DMS153 treated with DMSO at 0.1 percent for 48 hours (cell line): ENCODE results near the gene CRHR2.

Experiments used
- DNase-seq: peaks from one replicate; lab custom pipeline; 2025; ENCODE audit not compliant: unreplicated experiment; lab: John Stamatoyannopoulos, UW

CRHR2 gene

DNA sequence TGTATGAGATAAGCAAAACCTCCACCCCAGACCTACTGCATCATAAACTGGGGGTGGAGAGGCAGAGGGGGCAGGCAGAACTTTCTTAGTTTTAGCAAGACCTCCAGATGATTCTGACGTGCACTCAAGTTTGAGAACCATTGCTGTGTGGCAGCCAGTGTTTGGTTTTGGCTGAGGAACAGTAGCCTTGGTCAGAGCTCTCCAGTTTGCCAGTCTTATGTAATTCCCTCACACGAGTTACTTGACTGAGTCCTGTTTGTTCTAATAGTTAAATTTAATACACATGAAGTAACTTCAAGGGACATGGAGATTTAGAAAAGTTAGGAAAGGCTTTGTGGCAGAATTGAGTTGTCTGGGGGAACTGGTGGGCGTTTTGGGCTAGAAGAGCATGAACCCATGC, 49.0 kb downstream of the CRHR2 start:
- no peak for DNase-seq

DNA sequence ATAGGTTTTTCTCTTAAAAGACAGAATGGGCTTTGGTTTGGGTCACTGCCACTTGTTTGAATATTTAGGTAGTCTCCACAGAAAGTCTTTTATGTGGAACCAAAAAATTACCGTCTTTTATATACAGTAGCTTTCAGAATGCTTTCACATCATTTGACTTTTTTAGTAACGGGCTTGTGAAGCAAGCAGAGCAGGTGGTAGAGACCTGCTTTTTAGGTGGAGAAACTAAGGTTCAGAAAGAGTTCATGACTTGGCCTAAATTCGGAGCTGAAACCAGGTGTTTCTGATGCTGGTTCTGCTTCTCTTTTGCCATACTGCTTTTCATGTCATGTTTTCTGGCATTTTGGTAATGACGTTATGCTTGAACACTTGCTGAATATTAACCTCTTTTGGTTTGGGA, 51.3 kb downstream of the CRHR2 start:
- DNase-seq = no peak

DNA sequence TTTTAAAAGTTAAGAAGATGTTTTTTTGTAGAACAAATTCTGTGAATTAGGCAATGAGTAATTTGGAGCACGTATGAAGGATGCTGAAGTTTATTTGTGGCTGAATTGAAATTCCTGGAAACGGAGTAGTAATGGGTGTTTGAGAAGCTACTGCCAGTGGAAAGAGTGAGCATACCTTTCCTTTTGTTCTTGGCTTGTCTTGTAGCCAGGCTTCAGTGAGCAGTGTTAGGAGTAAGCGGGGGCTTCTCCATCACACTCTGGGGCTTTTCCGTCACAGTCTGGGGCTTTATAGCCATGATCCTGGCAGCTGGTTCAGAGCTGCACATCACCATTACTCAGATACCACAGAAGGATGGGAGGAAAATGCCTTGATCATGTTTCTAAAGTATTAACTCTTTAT, 55.2 kb downstream of the CRHR2 start:
- no peak for DNase-seq

DNA sequence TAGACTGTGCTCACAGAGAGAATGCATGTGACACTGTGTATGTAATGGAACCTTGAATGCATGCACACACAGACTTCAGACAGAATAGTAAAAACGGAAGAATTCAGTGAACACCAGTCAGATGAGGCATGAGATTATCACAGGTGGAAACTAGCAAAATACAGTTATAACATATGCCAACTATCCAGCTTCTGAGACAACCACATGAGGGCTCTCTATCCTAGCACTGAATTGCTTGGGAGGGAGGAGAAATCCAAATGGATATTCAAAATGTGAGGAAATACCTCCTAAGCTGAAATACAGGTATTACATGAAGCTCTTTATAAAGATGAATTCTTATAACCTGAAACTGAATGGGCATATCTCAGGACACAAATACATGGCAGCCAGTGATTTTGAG, 57.0 kb downstream of the CRHR2 start:
- DNase-seq = peak; percentile 8

DNA sequence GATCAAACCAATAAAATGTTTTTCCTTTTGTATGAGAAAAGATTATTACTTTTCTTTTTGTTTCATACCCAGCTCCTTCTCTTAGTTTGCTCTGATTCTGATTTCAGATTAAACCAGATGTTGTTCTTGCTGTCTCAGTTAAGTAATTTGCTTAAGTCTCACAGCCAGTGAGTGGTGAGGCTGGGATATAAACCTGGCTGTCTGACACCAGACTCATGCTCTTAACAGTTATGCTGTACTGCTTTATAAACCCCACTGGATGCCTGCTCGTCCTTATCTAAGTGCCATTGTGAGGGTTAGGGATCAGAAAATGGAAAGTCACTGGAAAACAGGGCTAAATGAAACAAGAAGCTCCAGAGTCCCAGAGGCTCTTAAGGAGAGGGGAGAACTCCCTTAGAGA, 63.3 kb downstream of the CRHR2 start:
- DNase-seq = no peak

DNA sequence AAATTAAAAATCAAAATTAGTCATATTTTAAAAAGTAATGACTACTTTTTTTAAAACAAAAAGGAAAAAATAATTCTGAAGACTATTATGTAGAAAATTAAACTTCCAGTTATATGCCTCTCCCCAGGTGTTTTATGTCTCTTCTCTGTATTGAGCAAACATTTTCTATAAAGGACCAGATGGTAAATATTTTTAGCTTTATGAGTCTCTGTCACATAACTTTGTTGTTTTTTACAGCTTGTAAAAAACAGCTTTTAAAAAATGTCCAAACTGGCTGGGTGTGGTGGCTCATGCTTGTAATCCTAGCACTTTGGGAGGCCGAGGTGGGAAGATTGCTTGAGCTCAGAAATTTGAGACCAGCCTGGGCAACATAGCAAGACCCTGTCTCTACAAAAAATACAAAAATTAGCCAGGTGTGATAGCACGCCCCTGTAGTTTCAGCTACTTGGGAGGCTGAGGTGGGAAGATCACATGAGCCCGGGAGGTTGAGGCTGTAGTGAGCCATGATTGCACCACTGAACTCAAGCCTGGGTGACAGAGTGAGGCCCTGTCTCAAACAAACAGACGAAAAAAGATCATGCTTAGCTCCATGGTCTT, 64.1 kb downstream of the CRHR2 start:
- DNase-seq = no peak

DNA sequence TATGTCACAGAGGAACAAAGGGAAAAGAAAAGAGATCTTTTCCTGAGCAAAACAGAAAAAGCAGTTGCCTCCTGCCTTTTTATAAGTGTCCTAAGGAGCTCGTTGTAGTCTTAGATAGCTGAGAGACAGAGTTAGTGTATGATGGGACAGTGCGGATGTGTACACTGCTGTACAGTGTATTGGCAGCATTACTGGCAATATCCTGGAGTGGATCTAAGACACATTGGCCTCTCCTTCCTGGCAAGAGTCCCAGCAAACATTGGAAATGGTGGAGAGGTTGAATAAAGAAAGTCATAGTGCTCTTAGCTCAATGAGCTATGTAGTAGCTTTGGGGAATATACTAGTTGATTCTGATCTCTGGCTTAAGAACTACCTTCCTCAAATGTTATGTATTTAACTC, 64.9 kb downstream of the CRHR2 start:
- DNase-seq = no peak

DNA sequence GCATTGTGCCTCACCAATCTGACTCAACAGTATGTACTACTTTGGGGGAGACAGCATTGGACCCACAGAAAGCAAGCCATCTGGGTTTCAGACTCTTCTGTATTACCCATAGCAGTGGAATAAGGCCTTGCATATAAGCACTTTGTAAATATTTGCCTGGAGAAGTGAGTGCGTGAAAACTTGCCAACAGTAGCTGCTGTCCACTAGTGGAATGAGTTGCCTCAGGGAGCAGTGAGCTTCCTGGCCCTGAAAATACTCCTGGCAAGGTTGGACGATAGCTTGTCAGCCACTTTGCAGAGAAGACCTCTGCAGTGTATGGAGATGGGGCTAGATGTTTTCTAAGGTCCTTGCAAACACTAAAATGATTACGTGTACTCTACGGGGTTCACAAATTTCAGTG, 65.9 kb downstream of the CRHR2 start:
- DNase-seq = no peak

DNA sequence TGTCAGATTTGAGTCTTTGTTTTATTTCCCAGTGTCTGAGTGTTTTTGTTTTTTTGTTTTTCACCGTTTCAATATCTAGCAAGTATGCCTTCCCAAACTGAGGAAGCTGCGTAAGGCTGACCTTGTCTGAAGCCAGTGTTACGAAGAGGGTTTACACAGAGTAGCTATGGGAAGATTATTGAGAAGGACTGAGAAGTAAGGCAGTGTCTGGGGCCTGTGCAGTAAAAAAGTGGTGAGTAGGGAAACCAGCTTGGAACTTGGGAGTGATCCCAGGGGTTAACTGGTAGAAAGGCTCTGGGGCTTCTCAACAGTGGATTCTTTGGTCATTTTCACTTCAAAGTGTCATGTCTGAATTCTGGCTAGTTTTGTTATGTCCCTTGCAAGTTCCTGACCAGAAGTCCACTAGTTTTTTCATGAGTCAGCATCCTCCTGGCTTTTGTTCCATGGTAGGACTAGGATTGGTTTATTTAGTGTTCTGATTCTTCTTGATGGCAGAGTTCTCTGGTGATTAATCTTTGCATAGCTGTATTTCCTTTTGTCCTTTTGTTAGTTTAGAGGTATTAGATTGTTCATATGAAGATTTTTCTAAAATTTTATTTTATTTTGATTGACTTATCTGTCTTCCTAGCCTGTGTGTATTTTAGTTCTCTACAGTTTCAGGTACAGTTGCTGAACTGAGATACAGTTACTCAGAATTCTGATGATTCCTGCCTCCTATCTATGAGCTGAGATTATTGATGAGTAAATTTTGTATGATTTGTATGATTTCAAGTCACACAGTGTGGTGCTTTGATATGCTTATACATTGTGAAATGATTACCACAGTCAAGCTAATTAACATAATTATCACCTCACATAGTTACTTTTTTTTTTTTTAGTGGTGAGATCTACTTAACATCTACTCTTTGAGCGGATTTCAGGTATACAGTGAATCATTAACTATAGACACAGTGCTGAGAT, 68.6 kb downstream of the CRHR2 start:
- no peak for DNase-seq

DNA sequence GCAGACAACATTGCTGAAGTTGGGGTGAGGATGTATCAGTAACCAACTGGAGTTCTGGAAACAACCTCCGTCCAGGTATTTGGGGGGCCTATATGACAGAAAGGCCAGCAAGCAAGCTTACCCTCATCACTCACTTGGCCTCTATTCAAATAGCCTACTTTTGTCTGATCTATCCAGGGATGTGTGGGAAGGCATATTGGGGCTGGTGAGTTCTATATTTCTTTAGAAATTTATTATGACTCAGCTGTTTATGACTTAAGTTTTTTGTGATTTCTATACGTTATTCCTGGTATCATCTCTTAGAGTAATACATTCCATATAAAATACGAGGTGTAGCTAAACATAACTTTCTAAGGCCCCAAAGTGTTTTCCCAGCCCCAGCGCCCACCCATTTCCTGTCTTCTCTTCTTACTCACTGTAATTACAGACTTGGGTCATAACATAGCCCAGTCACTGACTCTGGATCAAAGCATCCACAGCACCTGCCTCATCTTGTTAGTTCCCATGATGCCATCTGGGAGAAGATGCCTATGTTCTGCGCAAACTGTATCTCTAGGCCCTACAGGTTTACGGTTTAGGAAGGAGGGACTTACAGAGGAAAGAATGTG, 69.5 kb downstream of the CRHR2 start:
- DNase-seq = no peak

DNA sequence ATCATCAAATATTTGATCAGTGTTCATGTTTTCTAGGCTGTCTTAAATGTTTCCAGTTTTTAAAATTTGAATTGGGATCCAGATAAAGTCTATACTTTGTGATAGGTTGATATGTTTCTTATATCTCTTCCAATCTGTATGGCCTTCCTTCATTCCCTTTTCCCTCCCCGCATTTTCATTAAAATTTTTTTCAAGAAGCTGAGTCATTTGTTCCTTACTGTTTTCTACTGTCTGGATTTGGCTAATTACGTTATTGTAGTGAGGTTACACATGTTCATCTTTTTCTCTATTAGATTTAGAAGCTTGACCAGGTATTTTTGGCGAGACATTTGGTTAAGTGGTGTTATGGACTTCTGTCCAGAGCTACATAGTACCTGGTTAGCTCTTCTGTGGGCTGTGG, 76.4 kb downstream of the CRHR2 start:
- DNase-seq = no peak

DNA sequence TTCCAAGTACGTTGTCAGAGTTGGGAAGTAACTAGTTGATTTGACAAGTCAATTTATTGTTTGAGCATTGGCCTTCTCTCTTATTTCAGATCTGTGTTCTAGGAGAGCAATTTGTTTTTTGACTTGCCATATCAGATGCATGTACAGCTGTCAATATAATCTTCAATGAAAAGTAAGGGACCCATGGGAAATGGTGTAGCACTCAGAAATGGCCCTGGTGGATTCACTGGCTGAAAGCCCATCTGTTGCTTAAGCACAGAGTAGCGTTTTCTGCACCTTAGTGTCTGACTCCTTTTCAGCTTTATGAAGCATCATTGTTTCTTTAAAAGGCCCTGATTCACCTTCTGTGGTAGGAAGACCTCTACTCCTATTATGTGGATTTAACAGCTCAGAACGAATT, 77.4 kb downstream of the CRHR2 start:
- DNase-seq = no peak
